ENCODE measurements around the gene KLHL29. TPM values are rescaled to one million over a fixed set of nuclear protein-coding genes. Genes with fewer than 3 reads are reported as not detected.

The KLHL29 gene
- polyA plus RNA-seq, 1 donor from 2014 or later = 42.4 TPM

DNA sequence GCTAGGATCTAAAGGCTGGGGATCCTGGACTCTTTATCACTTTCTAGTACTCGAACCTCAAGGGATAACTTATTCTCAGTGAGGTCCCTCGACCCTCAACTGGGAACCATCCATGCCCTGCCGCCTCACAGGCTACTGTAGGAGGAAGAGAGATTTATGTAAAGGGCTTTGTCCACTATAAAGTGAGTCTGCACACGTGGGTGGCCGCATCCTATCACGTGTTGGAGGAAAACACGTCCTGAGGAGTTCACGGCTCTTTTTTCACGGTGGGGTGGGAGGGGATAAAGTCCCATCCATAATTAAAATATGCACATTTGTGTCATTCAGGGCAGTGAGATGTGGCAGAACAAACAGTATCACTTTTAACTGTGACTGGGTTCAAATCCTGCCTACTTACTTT is 176.6 kb downstream of the KLHL29 start:
- no peaks in the 10 kb centered on the region for H4K20me1 ChIP-seq (ENCODE audit: insufficient read depth)
- TF ChIP-seq TAF1 (IDR thresholded peaks at IDR 0.05; ENCODE audit: low read depth) = no peak
- no peak for TF ChIP-seq MXI1 (conservative IDR thresholded peaks at IDR 0.05; ENCODE audit: poor library complexity, severe bottlenecking)
- TF ChIP-seq, protein P1, sequence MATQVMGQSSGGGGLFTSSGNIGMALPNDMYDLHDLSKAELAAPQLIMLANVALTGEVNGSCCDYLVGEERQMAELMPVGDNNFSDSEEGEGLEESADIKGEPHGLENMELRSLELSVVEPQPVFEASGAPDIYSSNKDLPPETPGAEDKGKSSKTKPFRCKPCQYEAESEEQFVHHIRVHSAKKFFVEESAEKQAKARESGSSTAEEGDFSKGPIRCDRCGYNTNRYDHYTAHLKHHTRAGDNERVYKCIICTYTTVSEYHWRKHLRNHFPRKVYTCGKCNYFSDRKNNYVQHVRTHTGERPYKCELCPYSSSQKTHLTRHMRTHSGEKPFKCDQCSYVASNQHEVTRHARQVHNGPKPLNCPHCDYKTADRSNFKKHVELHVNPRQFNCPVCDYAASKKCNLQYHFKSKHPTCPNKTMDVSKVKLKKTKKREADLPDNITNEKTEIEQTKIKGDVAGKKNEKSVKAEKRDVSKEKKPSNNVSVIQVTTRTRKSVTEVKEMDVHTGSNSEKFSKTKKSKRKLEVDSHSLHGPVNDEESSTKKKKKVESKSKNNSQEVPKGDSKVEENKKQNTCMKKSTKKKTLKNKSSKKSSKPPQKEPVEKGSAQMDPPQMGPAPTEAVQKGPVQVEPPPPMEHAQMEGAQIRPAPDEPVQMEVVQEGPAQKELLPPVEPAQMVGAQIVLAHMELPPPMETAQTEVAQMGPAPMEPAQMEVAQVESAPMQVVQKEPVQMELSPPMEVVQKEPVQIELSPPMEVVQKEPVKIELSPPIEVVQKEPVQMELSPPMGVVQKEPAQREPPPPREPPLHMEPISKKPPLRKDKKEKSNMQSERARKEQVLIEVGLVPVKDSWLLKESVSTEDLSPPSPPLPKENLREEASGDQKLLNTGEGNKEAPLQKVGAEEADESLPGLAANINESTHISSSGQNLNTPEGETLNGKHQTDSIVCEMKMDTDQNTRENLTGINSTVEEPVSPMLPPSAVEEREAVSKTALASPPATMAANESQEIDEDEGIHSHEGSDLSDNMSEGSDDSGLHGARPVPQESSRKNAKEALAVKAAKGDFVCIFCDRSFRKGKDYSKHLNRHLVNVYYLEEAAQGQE (IDR thresholded peaks at IDR 0.05; ENCODE audit: borderline replicate concordance) = no peak
- no peak for TF ChIP-seq SMC3 (conservative IDR thresholded peaks at IDR 0.05; ENCODE audit: poor library complexity)
- TF ChIP-seq, protein P2, sequence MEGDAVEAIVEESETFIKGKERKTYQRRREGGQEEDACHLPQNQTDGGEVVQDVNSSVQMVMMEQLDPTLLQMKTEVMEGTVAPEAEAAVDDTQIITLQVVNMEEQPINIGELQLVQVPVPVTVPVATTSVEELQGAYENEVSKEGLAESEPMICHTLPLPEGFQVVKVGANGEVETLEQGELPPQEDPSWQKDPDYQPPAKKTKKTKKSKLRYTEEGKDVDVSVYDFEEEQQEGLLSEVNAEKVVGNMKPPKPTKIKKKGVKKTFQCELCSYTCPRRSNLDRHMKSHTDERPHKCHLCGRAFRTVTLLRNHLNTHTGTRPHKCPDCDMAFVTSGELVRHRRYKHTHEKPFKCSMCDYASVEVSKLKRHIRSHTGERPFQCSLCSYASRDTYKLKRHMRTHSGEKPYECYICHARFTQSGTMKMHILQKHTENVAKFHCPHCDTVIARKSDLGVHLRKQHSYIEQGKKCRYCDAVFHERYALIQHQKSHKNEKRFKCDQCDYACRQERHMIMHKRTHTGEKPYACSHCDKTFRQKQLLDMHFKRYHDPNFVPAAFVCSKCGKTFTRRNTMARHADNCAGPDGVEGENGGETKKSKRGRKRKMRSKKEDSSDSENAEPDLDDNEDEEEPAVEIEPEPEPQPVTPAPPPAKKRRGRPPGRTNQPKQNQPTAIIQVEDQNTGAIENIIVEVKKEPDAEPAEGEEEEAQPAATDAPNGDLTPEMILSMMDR (IDR thresholded peaks at IDR 0.05; ENCODE audit: poor library complexity, severe bottlenecking) = no peak
- no peak for TF ChIP-seq EZH2 (IDR thresholded peaks at IDR 0.05; ENCODE audit: borderline replicate concordance, insufficient read depth, low read length, poor library complexity, severe bottlenecking)
- no peak for TF ChIP-seq RAD21 (conservative IDR thresholded peaks at IDR 0.05)
- TF ChIP-seq POLR2AphosphoS5 (IDR thresholded peaks at IDR 0.05) = no peak
- no peak for TF ChIP-seq EP300 (conservative IDR thresholded peaks at IDR 0.05; ENCODE audit: poor library complexity, severe bottlenecking)

DNA sequence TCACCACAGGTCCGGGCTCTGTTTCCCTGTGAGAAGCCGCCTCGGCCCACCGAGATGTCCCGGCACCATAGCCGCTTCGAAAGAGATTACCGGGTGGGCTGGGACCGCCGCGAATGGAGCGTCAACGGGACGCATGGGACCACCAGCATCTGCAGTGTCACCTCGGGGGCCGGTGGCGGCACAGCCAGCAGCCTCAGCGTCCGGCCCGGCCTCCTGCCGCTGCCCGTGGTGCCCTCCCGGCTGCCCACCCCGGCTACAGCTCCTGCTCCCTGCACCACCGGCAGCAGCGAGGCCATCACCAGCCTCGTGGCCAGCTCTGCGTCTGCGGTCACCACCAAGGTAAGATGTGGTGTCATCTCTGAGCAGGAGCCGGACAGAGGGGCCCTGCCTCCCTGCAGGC is 177.2 kb downstream of the KLHL29 start:
- H3K4me3 ChIP-seq (ENCODE audit: low read length) = no peak overlapping the region
- no peaks in the 10 kb centered on the region for H3K9me2 ChIP-seq (ENCODE audit: insufficient read depth, low read length)
- no peak overlapping the region for H3K9ac ChIP-seq (ENCODE audit: low read length)
- H3K4me2 ChIP-seq (ENCODE audit: low read length) = no peak overlapping the region
- no peaks in the 10 kb centered on the region for H3K27me3 ChIP-seq (ENCODE audit: insufficient read depth, low read depth, low read length)
- H3K27ac ChIP-seq (ENCODE audit: low read length) = no peak overlapping the region
- H3K9me3 ChIP-seq (ENCODE audit: low read length) = no peaks in the 10 kb centered on the region
- TF ChIP-seq SMC3 (conservative IDR thresholded peaks at IDR 0.05; ENCODE audit: poor library complexity) (no peak), RAD21 (conservative IDR thresholded peaks at IDR 0.05) (no peak), POLR2AphosphoS5 (IDR thresholded peaks at IDR 0.05) (no peak), TAF1 (IDR thresholded peaks at IDR 0.05; ENCODE audit: low read depth) (no peak), EZH2 (IDR thresholded peaks at IDR 0.05; ENCODE audit: borderline replicate concordance, insufficient read depth, low read length, poor library complexity, severe bottlenecking) (no peak), EP300 (conservative IDR thresholded peaks at IDR 0.05; ENCODE audit: poor library complexity, severe bottlenecking) (no peak), MXI1 (conservative IDR thresholded peaks at IDR 0.05; ENCODE audit: poor library complexity, severe bottlenecking) (no peak)
- TF ChIP-seq, protein P1 (IDR thresholded peaks at IDR 0.05; ENCODE audit: borderline replicate concordance) = no peak
- H2AFZ ChIP-seq (ENCODE audit: low read depth, low read length) = no peak overlapping the region
- H3K36me3 ChIP-seq (ENCODE audit: insufficient read depth, low read length) = no peaks in the 10 kb centered on the region
- H3K79me2 ChIP-seq (replicated peaks; ENCODE audit: insufficient read depth, low read length) = no peaks in the 10 kb centered on the region
- H4K20me1 ChIP-seq (ENCODE audit: insufficient read depth) = no peaks in the 10 kb centered on the region
- H3F3A ChIP-seq (ENCODE audit: insufficient read depth, low read length, poor library complexity, severe bottlenecking) = no peaks in the 10 kb centered on the region

More for the DNA sequence above, 176.6 kb downstream of the KLHL29 start:
- Histone ChIP-seq H3K4me3 (ENCODE audit: low read length) (no peak overlapping the region), H3K9ac (ENCODE audit: low read length) (no peak overlapping the region), H3F3A (ENCODE audit: insufficient read depth, low read length, poor library complexity, severe bottlenecking) (no peaks in the 10 kb centered on the region), H3K36me3 (ENCODE audit: insufficient read depth, low read length) (no peaks in the 10 kb centered on the region), H3K4me2 (ENCODE audit: low read length) (no peak overlapping the region), H2AFZ (ENCODE audit: low read depth, low read length) (no peak overlapping the region), H3K27me3 (ENCODE audit: insufficient read depth, low read depth, low read length) (no peaks in the 10 kb centered on the region), H3K9me3 (ENCODE audit: low read length) (no peaks in the 10 kb centered on the region), H3K9me2 (ENCODE audit: insufficient read depth, low read length) (no peaks in the 10 kb centered on the region), H3K79me2 (replicated peaks; ENCODE audit: insufficient read depth, low read length) (no peaks in the 10 kb centered on the region), H3K27ac (ENCODE audit: low read length) (no peak overlapping the region)
